Brain microvascular endothelial cell (primary cell): Measurements from ENCODE around the gene HNRNPL.
"Not testable (repeated sequence)": the region's sequence is repeated elsewhere in the genome, so short reads cannot be mapped to it uniquely, and the experiment has no call there.

Source experiments
- DNase-seq: peaks from one replicate; pipeline ENCODE4 v3.0.0-alpha.2; 2020
- H3K27ac ChIP-seq: fragments of 250-450 bp; sonication (Bioruptor Pico); 2 replicates; pipeline ENCODE4 v1.5.1; 2020; ENCODE audit warnings: mild to moderate bottlenecking, moderate library complexity
- H3K27me3 ChIP-seq: fragments of 250-450 bp; sonication (Bioruptor Pico); replicated peaks from 2 replicates; pipeline ENCODE4 v1.5.1; 2020; ENCODE audit warnings: mild to moderate bottlenecking
- H3K36me3 ChIP-seq: fragments of 250-450 bp; sonication (Bioruptor Pico); replicated peaks from 2 replicates; pipeline ENCODE4 v1.5.1; 2020; ENCODE audit warnings: mild to moderate bottlenecking
- H3K4me3 ChIP-seq: 2 replicates; pipeline ENCODE4 v1.5.1; 2011; ENCODE audit warnings: low read depth, mild to moderate bottlenecking, control low read depth, low read length, moderate library complexity
- in situ Hi-C: cut with HindIII; loops from 2 replicates; pipeline ENCODE4 v1.10.0; 2017; ENCODE audit warnings: low sequenced_read_pairs, low pct_ligation_motif_present
- TF ChIP-seq, protein P1 (sequence below): IDR thresholded peaks from 2 replicates; pipeline ENCODE4 v1.5.1; 2011; ENCODE audit warnings: low read depth, mild to moderate bottlenecking, moderate library complexity, low read length, control low read depth, inconsistent platforms; ENCODE audit errors: missing control alignments

HNRNPL gene

DNA sequence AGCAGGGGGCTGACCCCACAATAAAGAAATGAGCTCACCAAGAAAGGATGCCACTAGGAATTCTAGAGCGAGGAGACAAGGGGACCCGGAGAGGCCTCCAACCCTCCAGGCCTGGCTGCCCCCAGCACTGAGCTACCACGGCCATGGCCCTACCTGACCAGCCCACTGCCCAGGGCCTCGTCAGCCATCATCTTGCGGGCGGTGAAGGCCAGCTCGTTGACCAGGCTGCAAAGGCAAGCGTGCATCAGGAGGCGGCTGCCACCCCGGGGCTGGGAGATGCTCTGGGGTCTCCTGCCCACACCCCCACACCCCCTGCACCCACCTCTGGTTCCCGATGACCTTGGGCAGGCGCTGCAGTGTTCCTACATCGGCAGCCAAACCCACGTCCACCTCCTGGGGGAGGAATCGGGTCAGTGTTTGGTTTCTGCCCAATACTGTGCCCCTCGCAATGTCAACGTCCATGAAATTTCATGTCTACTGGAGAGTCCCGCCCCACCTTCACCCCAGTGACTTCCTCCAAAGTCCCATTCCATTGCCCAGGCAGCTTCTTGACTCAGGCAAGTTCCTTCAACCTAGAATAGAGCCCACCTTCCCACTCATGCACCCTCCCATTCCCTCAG, 33.5 kb downstream of the HNRNPL start:
- peaks cover 6% of the 10 kb centered on the region for H3K36me3 ChIP-seq
- in situ Hi-C loops: no loop called here
- DNase-seq: no peak
- TF ChIP-seq, protein P1, sequence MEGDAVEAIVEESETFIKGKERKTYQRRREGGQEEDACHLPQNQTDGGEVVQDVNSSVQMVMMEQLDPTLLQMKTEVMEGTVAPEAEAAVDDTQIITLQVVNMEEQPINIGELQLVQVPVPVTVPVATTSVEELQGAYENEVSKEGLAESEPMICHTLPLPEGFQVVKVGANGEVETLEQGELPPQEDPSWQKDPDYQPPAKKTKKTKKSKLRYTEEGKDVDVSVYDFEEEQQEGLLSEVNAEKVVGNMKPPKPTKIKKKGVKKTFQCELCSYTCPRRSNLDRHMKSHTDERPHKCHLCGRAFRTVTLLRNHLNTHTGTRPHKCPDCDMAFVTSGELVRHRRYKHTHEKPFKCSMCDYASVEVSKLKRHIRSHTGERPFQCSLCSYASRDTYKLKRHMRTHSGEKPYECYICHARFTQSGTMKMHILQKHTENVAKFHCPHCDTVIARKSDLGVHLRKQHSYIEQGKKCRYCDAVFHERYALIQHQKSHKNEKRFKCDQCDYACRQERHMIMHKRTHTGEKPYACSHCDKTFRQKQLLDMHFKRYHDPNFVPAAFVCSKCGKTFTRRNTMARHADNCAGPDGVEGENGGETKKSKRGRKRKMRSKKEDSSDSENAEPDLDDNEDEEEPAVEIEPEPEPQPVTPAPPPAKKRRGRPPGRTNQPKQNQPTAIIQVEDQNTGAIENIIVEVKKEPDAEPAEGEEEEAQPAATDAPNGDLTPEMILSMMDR: no peak
- no peaks in the 10 kb centered on the region for H3K27me3 ChIP-seq
- H3K27ac ChIP-seq: no peak overlapping the region
- H3K4me3 ChIP-seq: no peak overlapping the region

GRCh38 chr19:38815059-38816001, 34.5 kb downstream of the HNRNPL start:
- H3K4me3 ChIP-seq: no peak overlapping the region
- TF ChIP-seq, protein P1: no peak
- no peak overlapping the region for H3K27ac ChIP-seq
- H3K27me3 ChIP-seq: no peaks in the 10 kb centered on the region
- DNase-seq: no peak
- in situ Hi-C loops: no loop called here
- H3K36me3 ChIP-seq: peaks cover 6% of the 10 kb centered on the region

DNA sequence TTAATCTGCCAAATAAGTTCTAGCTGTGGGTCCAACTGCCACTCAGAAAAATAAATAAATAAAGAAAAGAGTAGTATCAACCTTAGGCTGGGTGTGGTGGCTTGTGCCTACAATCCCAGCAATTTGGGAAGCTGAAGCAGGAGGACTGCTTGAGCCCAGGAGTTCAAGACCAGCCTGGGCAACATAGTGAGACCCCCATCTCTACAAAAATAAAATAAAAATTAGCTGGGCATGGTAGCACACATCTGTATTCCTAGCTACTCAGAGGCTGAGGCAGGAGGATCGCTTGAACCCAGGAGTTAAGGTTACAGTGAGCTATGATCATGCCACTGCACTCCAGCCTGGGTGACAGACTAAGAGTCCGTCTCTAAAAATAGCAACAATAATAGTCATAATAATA, 35.9 kb downstream of the HNRNPL start:
- H3K4me3 ChIP-seq, H3K27ac ChIP-seq, H3K27me3 ChIP-seq, H3K36me3 ChIP-seq, in situ Hi-C loops, DNase-seq: not testable (repeated sequence)

DNA sequence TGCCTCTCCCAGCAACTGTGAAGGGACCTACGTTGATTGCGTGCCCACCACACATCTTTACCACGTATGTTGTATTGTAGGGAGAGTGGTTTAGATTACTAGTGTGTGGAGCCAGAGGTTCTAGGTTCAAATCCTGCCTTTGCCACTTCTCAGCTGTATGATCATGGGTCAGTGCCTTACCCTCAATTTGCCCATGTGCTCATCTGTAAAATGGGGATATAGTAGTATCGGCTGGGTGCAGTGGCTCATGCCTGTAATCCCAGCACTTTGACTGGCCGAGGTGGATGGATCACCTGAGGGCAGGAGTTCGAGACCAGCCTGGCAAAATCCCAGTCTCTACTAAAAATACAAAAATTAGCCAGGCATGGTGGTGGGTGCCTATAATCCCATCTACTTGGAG, 36.5 kb downstream of the HNRNPL start:
- Histone ChIP-seq H3K27ac (no peak overlapping the region), H3K27me3 (no peaks in the 10 kb centered on the region), H3K36me3 (peaks cover 6% of the 10 kb centered on the region), H3K4me3 (no peak overlapping the region)
- in situ Hi-C loops: no loop called here
- no peak for DNase-seq
- TF ChIP-seq, protein P1: no peak

DNA sequence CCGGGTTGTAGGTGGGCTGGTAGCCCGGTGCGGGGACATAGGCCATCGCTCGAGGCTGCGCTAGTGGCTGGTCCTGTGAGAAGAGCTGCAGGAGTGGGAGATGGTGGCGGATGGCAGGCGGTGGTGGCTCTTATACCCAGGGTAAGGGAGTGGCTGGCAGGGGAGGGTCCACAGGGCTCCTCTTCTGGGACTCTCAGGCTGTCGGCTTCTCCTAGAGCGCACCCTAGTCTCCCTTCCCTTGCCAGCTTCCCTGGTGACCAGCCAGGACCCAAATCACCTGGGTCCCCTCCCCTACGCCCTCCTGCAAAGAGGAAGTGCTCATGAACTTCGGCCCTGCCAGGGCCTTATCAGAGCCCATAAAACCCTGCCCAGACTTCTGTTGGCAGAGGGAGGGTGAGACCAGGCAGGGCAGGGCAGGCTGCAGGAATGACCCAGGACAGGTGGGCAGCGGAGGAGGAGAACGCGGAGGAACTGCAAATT, 36.9 kb downstream of the HNRNPL start, which contains the start of gene LGALS4:
Gene LGALS4, minus strand, starts transcription at position 105 of the 480 bp plus-strand sequence. Its CDS starts 59 bp downstream, at position 46.
- TF ChIP-seq, protein P1: no peak
- Histone ChIP-seq H3K36me3 (peaks cover 6% of the 10 kb centered on the region), H3K27me3 (no peaks in the 10 kb centered on the region), H3K27ac (no peak within 1 kb of the TSS), H3K4me3 (no peak within 1 kb of the TSS)
- in situ Hi-C loops: no loop called here
- DNase-seq: no peak
